ENCODE results near the gene SORBS1. TPM values are rescaled to one million over a fixed set of nuclear protein-coding genes. Genes with fewer than 3 reads are reported as not detected.

Gene SORBS1
- total and polyA plus RNA-seq, 4 donors: 33.2 to 71.3 (median 44.1) TPM

GRCh38 chr10:95538412-95538811, 22.8 kb downstream of the SORBS1 start:
- no peak for DNase-seq (ENCODE audit: low spot score)
- Histone ChIP-seq H3K9ac (ENCODE audit: low read depth in 1 of 2, low read length in 2 of 2) (no peak overlapping the region), H3K27ac (ENCODE audit: low read depth in 1 of 2, low read length in 2 of 2) (no peak overlapping the region), H3K9me3 (ENCODE audit: control insufficient read depth in 4 of 4, low read length in 3 of 4) (no peaks in the 10 kb centered on the region), H3K4me1 (ENCODE audit: control insufficient read depth in 4 of 4, insufficient read depth in 4 of 4, low read length in 3 of 4) (peaks cover 16 to 39% (median 30%) of the 10 kb centered on the region in 4 donors), H3K36me3 (ENCODE audit: control insufficient read depth in 4 of 4, insufficient read depth in 3 of 4, low read depth in 1 of 4, low read length in 3 of 4) (no peaks in the 10 kb centered on the region), H3K27me3 (ENCODE audit: control insufficient read depth in 4 of 4, insufficient read depth in 4 of 4, low read length in 3 of 4) (no peaks in the 10 kb centered on the region), H3K4me3 (ENCODE audit: low read depth in 1 of 3, low read length in 3 of 3) (no peak overlapping the region)
- TF ChIP-seq, protein P1, sequence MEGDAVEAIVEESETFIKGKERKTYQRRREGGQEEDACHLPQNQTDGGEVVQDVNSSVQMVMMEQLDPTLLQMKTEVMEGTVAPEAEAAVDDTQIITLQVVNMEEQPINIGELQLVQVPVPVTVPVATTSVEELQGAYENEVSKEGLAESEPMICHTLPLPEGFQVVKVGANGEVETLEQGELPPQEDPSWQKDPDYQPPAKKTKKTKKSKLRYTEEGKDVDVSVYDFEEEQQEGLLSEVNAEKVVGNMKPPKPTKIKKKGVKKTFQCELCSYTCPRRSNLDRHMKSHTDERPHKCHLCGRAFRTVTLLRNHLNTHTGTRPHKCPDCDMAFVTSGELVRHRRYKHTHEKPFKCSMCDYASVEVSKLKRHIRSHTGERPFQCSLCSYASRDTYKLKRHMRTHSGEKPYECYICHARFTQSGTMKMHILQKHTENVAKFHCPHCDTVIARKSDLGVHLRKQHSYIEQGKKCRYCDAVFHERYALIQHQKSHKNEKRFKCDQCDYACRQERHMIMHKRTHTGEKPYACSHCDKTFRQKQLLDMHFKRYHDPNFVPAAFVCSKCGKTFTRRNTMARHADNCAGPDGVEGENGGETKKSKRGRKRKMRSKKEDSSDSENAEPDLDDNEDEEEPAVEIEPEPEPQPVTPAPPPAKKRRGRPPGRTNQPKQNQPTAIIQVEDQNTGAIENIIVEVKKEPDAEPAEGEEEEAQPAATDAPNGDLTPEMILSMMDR (IDR thresholded peaks at IDR 0.05; ENCODE audit: low read depth, low read length, missing input control): no peak
- TF ChIP-seq YY1 (IDR thresholded peaks at IDR 0.05): no peak
- no peak for TF ChIP-seq JUND (IDR thresholded peaks at IDR 0.05)
- TF ChIP-seq MAX (IDR thresholded peaks at IDR 0.05): no peak
- TF ChIP-seq TAF1 (conservative IDR thresholded peaks at IDR 0.05): no peak
- no peak for TF ChIP-seq RXRA (IDR thresholded peaks at IDR 0.05)
- no peak for TF ChIP-seq REST (IDR thresholded peaks at IDR 0.05)
- no peak for TF ChIP-seq RAD21 (IDR thresholded peaks at IDR 0.05)
- TF ChIP-seq FOXA1 (IDR thresholded peaks at IDR 0.05): no peak
- TF ChIP-seq FOXA2 (IDR thresholded peaks at IDR 0.05): no peak
- TF ChIP-seq SP1 (IDR thresholded peaks at IDR 0.05): no peak
- 52% methylated on average over 5 of the region's 5 CpGs for WGBS

- Histone ChIP-seq H3K9ac (ENCODE audit: low read depth in 1 of 2, low read length in 2 of 2) (no peak overlapping the region), H3K4me1 (ENCODE audit: control insufficient read depth in 4 of 4, insufficient read depth in 4 of 4, low read length in 3 of 4) (peaks cover 16 to 34% (median 26%) of the 10 kb centered on the region in 4 donors), H3K4me3 (ENCODE audit: low read depth in 1 of 3, low read length in 3 of 3) (no peak overlapping the region), H3K27ac (ENCODE audit: low read depth in 1 of 2, low read length in 2 of 2) (no peak overlapping the region), H3K9me3 (ENCODE audit: control insufficient read depth in 4 of 4, low read length in 3 of 4) (no peaks in the 10 kb centered on the region), H3K36me3 (ENCODE audit: control insufficient read depth in 4 of 4, insufficient read depth in 3 of 4, low read depth in 1 of 4, low read length in 3 of 4) (no peaks in the 10 kb centered on the region), H3K27me3 (ENCODE audit: control insufficient read depth in 4 of 4, insufficient read depth in 4 of 4, low read length in 3 of 4) (no peaks in the 10 kb centered on the region)
- TF ChIP-seq, protein P1 (IDR thresholded peaks at IDR 0.05; ENCODE audit: low read depth, low read length, missing input control): no peak
- TF ChIP-seq HNF4G (IDR thresholded peaks at IDR 0.05) (no peak), ATF3 (IDR thresholded peaks at IDR 0.05) (no peak), RAD21 (IDR thresholded peaks at IDR 0.05) (no peak)
- no peak for DNase-seq (ENCODE audit: low spot score)
- 97% methylated on average over 4 of the region's 4 CpGs for whole genome bisulfite sequencing
These were observed 23.6 kb downstream of the SORBS1 start for GRCh38 chr10:95537542-95537927.

Data from liver (tissue), 9 donors.